Endothelial cell of umbilical vein (primary cell): ENCODE measurements around the gene PLEKHA5. TPM values are rescaled to one million over a fixed set of nuclear protein-coding genes. Genes with fewer than 3 reads are reported as not detected.

Experiments used
- BruUV-seq: library from RNA; stranded (reverse); fragments of 400-500 nt; replicated peaks from 2 replicates; lab custom pipeline; 2021; lab: Mats Ljungman, UMichigan
- CTCF ChIA-PET: fragments of 300-600, 350-600 bp; sonication (Branson Sonifier 250); formaldehyde crosslinking; loops from one replicate; lab custom pipeline; 2021; ENCODE audit warnings: antibody characterized with exemption, inconsistent platforms; lab: Charles Lee
- POLR2A ChIA-PET: fragments of 300-600, 350-600 bp; sonication (Branson Sonifier 250); formaldehyde crosslinking; loops from one replicate; lab custom pipeline; 2021; ENCODE audit warnings: antibody characterized with exemption, inconsistent platforms; lab: Charles Lee
- DNase-seq: peaks from one replicate; pipeline ENCODE4 v3.0.0-alpha.2; 2011; ENCODE audit warnings: low read depth, low spot score
- FAIRE-seq: peaks from 2 replicates; lab custom pipeline; 2011; peaks lifted over from hg19 to GRCh38; lab: Jason Lieb, UNC
- H2AFZ ChIP-seq: 2 replicates; pipeline ENCODE4 v1.6.0; 2012; ENCODE audit warnings: low read depth, low read length, control low read depth, inconsistent platforms
- H3K27ac ChIP-seq: 2 replicates; pipeline ENCODE4 v1.5.1; 2011; ENCODE audit warnings: low read depth, mild to moderate bottlenecking, control low read depth, low read length, moderate library complexity; ENCODE audit not compliant: insufficient read depth
- H3K27me3 ChIP-seq, 2 experiments: 2 replicates each; pipeline versions ENCODE4 v1.6.0 to v1.6.1; 2011; ENCODE audit warnings: low read length in 2 of 2, mixed read lengths in 1 of 2; ENCODE audit not compliant: control insufficient read depth in 2 of 2, insufficient read depth in 2 of 2
- H3K36me3 ChIP-seq, 2 experiments: 2 replicates in 1 of 2; 3 replicates in 1 of 2; pipeline ENCODE4 v1.5.1; 2011; ENCODE audit warnings: low read length in 2 of 2, mild to moderate bottlenecking in 1 of 2, moderate library complexity in 1 of 2; ENCODE audit not compliant: control insufficient read depth in 2 of 2, insufficient read depth in 2 of 2; ENCODE audit errors: extremely low read depth in 1 of 2
- H3K4me1 ChIP-seq: 3 replicates; pipeline ENCODE4 v1.5.1; 2011; ENCODE audit warnings: mild to moderate bottlenecking, low read length; ENCODE audit not compliant: control insufficient read depth, insufficient read depth; ENCODE audit errors: extremely low read depth
- H3K4me2 ChIP-seq: 2 replicates; pipeline ENCODE4 v1.6.1; 2011; ENCODE audit warnings: low read length, control low read depth, mixed read lengths; ENCODE audit not compliant: insufficient read depth
- H3K4me3 ChIP-seq, 3 experiments: fragments of 200-600 bp in 1 of 3; sonication (generic), shearing (Covaris generic) in 1 of 3; replicated peaks in 1 of 3; 2 replicates each; pipeline ENCODE4 v1.5.1; 2011 to 2016; ENCODE audit warnings: control low read depth in 3 of 3, low read length in 3 of 3, mild to moderate bottlenecking in 2 of 3, inconsistent platforms in 1 of 3, low read depth in 1 of 3, moderate library complexity in 1 of 3; ENCODE audit not compliant: insufficient read depth in 1 of 3
- H3K79me2 ChIP-seq: 2 replicates; pipeline ENCODE4 v1.6.0; 2012; ENCODE audit warnings: low read length, inconsistent platforms; ENCODE audit not compliant: control insufficient read depth, insufficient read depth
- H3K9ac ChIP-seq: replicated peaks from 2 replicates; pipeline ENCODE3; 2011; ENCODE audit warnings: low read length, control low read depth; ENCODE audit not compliant: insufficient read depth; ENCODE audit errors: extremely low read depth
- H3K9me1 ChIP-seq: replicated peaks from 3 replicates; pipeline ENCODE4 v1.6.0; 2011; ENCODE audit warnings: mild to moderate bottlenecking, low read length; ENCODE audit not compliant: control insufficient read depth, insufficient read depth; ENCODE audit errors: extremely low read depth
- H3K9me3 ChIP-seq: replicated peaks from 2 replicates; pipeline ENCODE4 v1.5.1; 2012; ENCODE audit warnings: low read length, inconsistent platforms; ENCODE audit not compliant: control insufficient read depth, insufficient read depth
- H4K20me1 ChIP-seq: replicated peaks from 2 replicates; pipeline ENCODE3; 2011; ENCODE audit warnings: mild to moderate bottlenecking, low read length; ENCODE audit not compliant: control insufficient read depth, insufficient read depth; ENCODE audit errors: extremely low read depth
- CTCF ChIP-seq, 2 donors: IDR thresholded peaks; 1 replicate in 1 of 2; 2 replicates in 1 of 2; pipeline ENCODE4 v1.5.1; 2011; ENCODE audit warnings: low read length in 2 of 2, mild to moderate bottlenecking in 2 of 2, moderate library complexity in 2 of 2, control low read depth in 1 of 2, inconsistent platforms in 1 of 2, low read depth in 1 of 2; ENCODE audit not compliant: insufficient read depth in 1 of 2; ENCODE audit errors: extremely low read depth in 1 of 2
- EZH2 ChIP-seq: IDR thresholded peaks from 2 replicates; pipeline ENCODE4 v1.6.1; 2012; ENCODE audit warnings: borderline replicate concordance, low read depth, mild to moderate bottlenecking, moderate library complexity, low read length, inconsistent platforms; ENCODE audit not compliant: severe bottlenecking
- FOS ChIP-seq: IDR thresholded peaks from 2 replicates; pipeline ENCODE4 v1.6.1; 2011; ENCODE audit warnings: mild to moderate bottlenecking, low read length, moderate library complexity, borderline replicate concordance; ENCODE audit not compliant: insufficient read depth
- GATA2 ChIP-seq: IDR thresholded peaks from 2 replicates; pipeline ENCODE4 v1.7.0; 2011; ENCODE audit warnings: low read depth, mild to moderate bottlenecking, moderate library complexity, mixed read lengths, low read length; ENCODE audit not compliant: insufficient read length, insufficient read depth
- JUN ChIP-seq: IDR thresholded peaks from 2 replicates; pipeline ENCODE4 v1.6.1; 2011; ENCODE audit warnings: borderline replicate concordance, low read depth; ENCODE audit not compliant: insufficient read length, insufficient read depth
- MYC ChIP-seq: IDR thresholded peaks from one replicate; pipeline ENCODE4 v1.6.1; 2011; ENCODE audit warnings: mild to moderate bottlenecking, low read depth, low read length
- POLR2A ChIP-seq: IDR thresholded peaks from 2 replicates; pipeline ENCODE4 v1.6.1; 2012; ENCODE audit warnings: low read depth, mild to moderate bottlenecking, control low read depth, low read length
- POLR2AphosphoS5 ChIP-seq: IDR thresholded peaks from 2 replicates; pipeline ENCODE4 v1.6.1; 2012; ENCODE audit warnings: low read depth, mild to moderate bottlenecking, control low read depth, low read length, moderate library complexity; ENCODE audit not compliant: insufficient read depth
- dilution Hi-C: fragments of 300-500 bp; cut with MboI; formaldehyde crosslinking; loops from one replicate; pipeline ENCODE4 v1.15.0; 2019; ENCODE audit warnings: low sequenced_read_pairs; ENCODE audit not compliant: extremely low pct_ligation_motif_present
- intact Hi-C: fragments of 100-400 bp; cut with micrococcal nuclease; formaldehyde crosslinking; loops from one replicate; pipeline ENCODE4 v1.10.0; 2022
- polyA plus RNA-seq, 4 experiments: library from polyadenylated mRNA; depleted of rRNA in 3 of 4; stranded (reverse) in 3 of 4; unstranded in 1 of 4; fragments of >200 nt; gene quantifications; 2 replicates each; pipeline versions ENCODE4 v1.2.1 to v1.2.3, GENCODE V29; 2011 to 2012; ENCODE audit warnings: missing spikeins in 1 of 4
- total RNA-seq: library from RNA; stranded (reverse); gene quantifications from 2 replicates; pipeline ENCODE4 v1.2.3, GENCODE V29; 2021
- TF ChIP-seq, protein P1 (sequence below): IDR thresholded peaks from 2 replicates; pipeline ENCODE4 v1.6.1; 2011; ENCODE audit not compliant: insufficient read depth, insufficient read length

PLEKHA5 gene
- total and polyA plus RNA-seq, 2 donors (not counting 3 experiments of a cell fraction or from before 2014, with no cell fraction given): 2.5 to 12.7 TPM

DNA sequence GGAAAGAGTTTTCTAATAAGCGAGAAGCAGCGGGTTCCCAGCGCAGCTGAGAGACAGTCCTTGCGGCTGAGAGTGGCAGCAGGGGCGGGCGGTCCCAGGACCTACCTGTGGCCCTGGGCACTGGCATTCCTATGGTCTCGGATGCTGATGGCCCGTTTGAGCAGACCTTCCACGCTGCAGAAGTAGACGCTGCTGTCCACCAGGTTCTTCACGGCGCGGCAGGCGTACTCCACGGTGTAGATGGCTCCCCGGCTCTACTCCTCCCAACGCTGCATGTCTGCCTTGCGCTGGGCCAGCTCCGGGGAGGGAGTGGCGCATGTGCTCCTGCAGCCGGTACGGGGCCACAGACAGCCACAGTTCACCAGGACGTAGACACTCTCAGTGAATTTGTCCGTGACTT is 21.8 kb upstream of the PLEKHA5 start:
- no TSS peak for BruUV-seq
- H3K27ac ChIP-seq: no peak overlapping the region
- dilution Hi-C loops: no loop called here
- H3K9me1 ChIP-seq: no peaks in the 10 kb centered on the region
- POLR2A ChIA-PET: no interaction called here
- CTCF ChIA-PET: interaction anchor here (0.6 kb wide), 1 partner anchor 25 kb away, joined by 3 read pairs; no protein-coding TSS in a partner anchor
- FAIRE-seq: no peak
- no peak for TF ChIP-seq CTCF (IDR thresholded peaks at IDR 0.05; ENCODE audit: extremely low read depth in 1 of 2, insufficient read depth in 1 of 2, low read depth in 1 of 2, low read length in 2 of 2)
- no peak for TF ChIP-seq FOS
- TF ChIP-seq POLR2A: no peak
- no peak for TF ChIP-seq EZH2
- no peak for TF ChIP-seq POLR2AphosphoS5
- TF ChIP-seq, protein P1, sequence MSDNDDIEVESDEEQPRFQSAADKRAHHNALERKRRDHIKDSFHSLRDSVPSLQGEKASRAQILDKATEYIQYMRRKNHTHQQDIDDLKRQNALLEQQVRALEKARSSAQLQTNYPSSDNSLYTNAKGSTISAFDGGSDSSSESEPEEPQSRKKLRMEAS: no peak
- no peak for TF ChIP-seq JUN
- TF ChIP-seq MYC: no peak
- no peak for TF ChIP-seq GATA2
- no peak overlapping the region for H3K9ac ChIP-seq
- intact Hi-C loops: no loop called here
- no peaks in the 10 kb centered on the region for H3K4me1 ChIP-seq
- no peaks in the 10 kb centered on the region for H3K9me3 ChIP-seq
- no peaks in the 10 kb centered on the region for H3K79me2 ChIP-seq
- H3K4me3 ChIP-seq: no peak overlapping the region
- no peaks in the 10 kb centered on the region for H3K27me3 ChIP-seq
- H2AFZ ChIP-seq: no peak overlapping the region
- DNase-seq: no peak
- no peaks in the 10 kb centered on the region for H3K36me3 ChIP-seq
- H3K4me2 ChIP-seq: no peak overlapping the region
- no peaks in the 10 kb centered on the region for H4K20me1 ChIP-seq
